Measurements from ENCODE around the gene KCNQ1.

Gene KCNQ1

DNA sequence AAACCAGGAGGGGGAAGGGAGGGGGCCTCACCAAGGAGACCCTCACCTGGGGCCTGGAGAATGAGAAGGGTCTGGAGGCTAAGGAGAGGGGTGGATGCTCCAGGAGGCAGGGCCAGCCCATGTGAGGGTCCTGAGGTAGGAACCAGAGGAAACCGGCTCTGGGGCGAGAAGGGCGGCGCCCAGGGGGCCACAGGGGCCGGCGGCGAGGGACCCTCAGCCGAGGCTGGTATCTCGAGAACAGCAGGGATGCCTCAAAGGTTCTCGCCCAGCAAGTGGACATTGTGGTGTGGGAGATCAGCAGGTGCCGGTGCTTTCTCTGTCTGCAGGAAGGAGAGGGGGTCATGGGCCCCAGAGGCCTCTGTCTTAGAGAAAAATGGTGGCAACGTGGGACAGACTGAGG, 392.8 kb downstream of the KCNQ1 start:
- Histone ChIP-seq H3K79me2 (ENCODE audit: insufficient read depth, low read length) (no peaks in the 10 kb centered on the region), H3K27me3 (ENCODE audit: low read length) (no peaks in the 10 kb centered on the region), H3K27ac (ENCODE audit: low read depth, low read length) (no peak overlapping the region), H3K9me3 (ENCODE audit: insufficient read depth, low read length) (no peaks in the 10 kb centered on the region), H3K36me3 (ENCODE audit: low read length) (no peaks in the 10 kb centered on the region), H2AFZ (ENCODE audit: low read depth, low read length, severe bottlenecking) (no peak overlapping the region), H3K4me2 (ENCODE audit: low read depth, low read length, poor library complexity, severe bottlenecking) (no peak overlapping the region), H3F3A (ENCODE audit: insufficient read depth) (no peaks in the 10 kb centered on the region), H3K4me3 (ENCODE audit: insufficient read depth, low read length, poor library complexity, severe bottlenecking) (no peak overlapping the region), H3K9me2 (replicated peaks; ENCODE audit: insufficient read depth, low read length) (no peaks in the 10 kb centered on the region), H4K20me1 (ENCODE audit: low read depth, low read length) (no peaks in the 10 kb centered on the region; the same call in 1 of the 2 replicates), H3K9ac (ENCODE audit: low read length) (no peak overlapping the region)
- TF ChIP-seq CTCF (IDR thresholded peaks at IDR 0.05; ENCODE audit: insufficient read depth, low read length, poor library complexity, severe bottlenecking) (no peak), EZH2phosphoT487 (conservative IDR thresholded peaks at IDR 0.05; ENCODE audit: low read length) (no peak)

- Histone ChIP-seq H3K27me3 (ENCODE audit: low read length) (no peaks in the 10 kb centered on the region), H3K79me2 (ENCODE audit: insufficient read depth, low read length) (no peaks in the 10 kb centered on the region), H3K36me3 (ENCODE audit: low read length) (no peaks in the 10 kb centered on the region), H3K4me2 (ENCODE audit: low read depth, low read length, poor library complexity, severe bottlenecking) (no peak overlapping the region), H3K9me2 (replicated peaks; ENCODE audit: insufficient read depth, low read length) (no peaks in the 10 kb centered on the region), H3K9me3 (ENCODE audit: insufficient read depth, low read length) (no peaks in the 10 kb centered on the region), H3K27ac (ENCODE audit: low read depth, low read length) (no peak overlapping the region), H3K4me3 (ENCODE audit: insufficient read depth, low read length, poor library complexity, severe bottlenecking) (no peak overlapping the region), H4K20me1 (ENCODE audit: low read depth, low read length) (no peaks in the 10 kb centered on the region; the same call in 1 of the 2 replicates), H3K9ac (ENCODE audit: low read length) (no peak overlapping the region), H3F3A (ENCODE audit: insufficient read depth) (no peaks in the 10 kb centered on the region), H2AFZ (ENCODE audit: low read depth, low read length, severe bottlenecking) (no peak overlapping the region)
- no peak for TF ChIP-seq CTCF (IDR thresholded peaks at IDR 0.05; ENCODE audit: insufficient read depth, low read length, poor library complexity, severe bottlenecking)
- no peak for TF ChIP-seq EZH2phosphoT487 (conservative IDR thresholded peaks at IDR 0.05; ENCODE audit: low read length)
These were observed 393.3 kb downstream of the KCNQ1 start for GRCh38 chr11:2838091-2838490.

GRCh38 chr11:2838676-2839294, 394.0 kb downstream of the KCNQ1 start:
- Histone ChIP-seq H3K9me3 (ENCODE audit: insufficient read depth, low read length) (no peaks in the 10 kb centered on the region), H4K20me1 (ENCODE audit: low read depth, low read length) (no peaks in the 10 kb centered on the region; the same call in 1 of the 2 replicates), H3K9ac (ENCODE audit: low read length) (no peak overlapping the region), H3K27me3 (ENCODE audit: low read length) (no peaks in the 10 kb centered on the region), H3K79me2 (ENCODE audit: insufficient read depth, low read length) (no peaks in the 10 kb centered on the region), H3K4me3 (ENCODE audit: insufficient read depth, low read length, poor library complexity, severe bottlenecking) (no peak overlapping the region), H3K36me3 (ENCODE audit: low read length) (no peaks in the 10 kb centered on the region), H3K9me2 (replicated peaks; ENCODE audit: insufficient read depth, low read length) (no peaks in the 10 kb centered on the region), H2AFZ (ENCODE audit: low read depth, low read length, severe bottlenecking) (no peak overlapping the region), H3K27ac (ENCODE audit: low read depth, low read length) (no peak overlapping the region), H3K4me2 (ENCODE audit: low read depth, low read length, poor library complexity, severe bottlenecking) (no peak overlapping the region), H3F3A (ENCODE audit: insufficient read depth) (no peaks in the 10 kb centered on the region)
- TF ChIP-seq EZH2phosphoT487 (conservative IDR thresholded peaks at IDR 0.05; ENCODE audit: low read length) (no peak), CTCF (IDR thresholded peaks at IDR 0.05; ENCODE audit: insufficient read depth, low read length, poor library complexity, severe bottlenecking) (no peak)
